MM.1S (cell line): Measurements from ENCODE around the gene TMEM169.

ENCODE experiments used
- DNase-seq: peaks from one replicate; pipeline ENCODE4 v3.0.0-alpha.2; 2015
- H2AFZ ChIP-seq: fragments of 300-600 bp; sonication (generic); 2 replicates; pipeline ENCODE4 v1.6.0; 2016; ENCODE audit warnings: antibody characterized with exemption, low read length
- H3F3A ChIP-seq: fragments of 300-600 bp; sonication (generic); 2 replicates; pipeline ENCODE4 v1.6.1; 2016; ENCODE audit warnings: mild to moderate bottlenecking, antibody characterized with exemption, low read length, moderate library complexity, mixed read lengths; ENCODE audit not compliant: insufficient read depth
- H3K27ac ChIP-seq: fragments of 300-600 bp; sonication (generic); 2 replicates; pipeline ENCODE4 v1.5.1; 2016; ENCODE audit warnings: mild to moderate bottlenecking, low read length
- H3K27me3 ChIP-seq: fragments of 300-600 bp; sonication (generic); replicated peaks from 2 replicates; pipeline ENCODE4 v1.6.0; 2016; ENCODE audit warnings: low read length; ENCODE audit not compliant: insufficient read depth
- H3K36me3 ChIP-seq: fragments of 300-600 bp; sonication (generic); replicated peaks from 2 replicates; pipeline ENCODE4 v1.6.1; 2016; ENCODE audit warnings: mild to moderate bottlenecking, low read length, mixed read lengths; ENCODE audit not compliant: insufficient read depth
- H3K4me1 ChIP-seq: fragments of 300-600 bp; sonication (generic); 2 replicates; pipeline ENCODE4 v1.6.1; 2016; ENCODE audit warnings: low read length, mixed read lengths
- H3K4me2 ChIP-seq: fragments of 300-600 bp; sonication (generic); 2 replicates; pipeline ENCODE4 v1.6.0; 2016; ENCODE audit warnings: low read depth, low read length
- H3K4me3 ChIP-seq: fragments of 300-600 bp; sonication (generic); 2 replicates; pipeline ENCODE4 v1.5.1; 2016; ENCODE audit warnings: low read length, mixed read lengths
- H3K79me2 ChIP-seq: fragments of 300-600 bp; sonication (generic); 2 replicates; pipeline ENCODE4 v1.6.1; 2016; ENCODE audit warnings: mixed run types, low read length, mixed read lengths
- H3K9ac ChIP-seq: fragments of 300-600 bp; sonication (generic); 2 replicates; pipeline ENCODE4 v1.6.1; 2016; ENCODE audit warnings: low read length, mixed read lengths
- H3K9me2 ChIP-seq: fragments of 300-600 bp; sonication (generic); replicated peaks from 2 replicates; pipeline ENCODE4 v1.6.1; 2016; ENCODE audit warnings: mild to moderate bottlenecking, low read length, mixed read lengths; ENCODE audit not compliant: insufficient read depth
- H3K9me3 ChIP-seq: fragments of 300-600 bp; sonication (generic); replicated peaks from 2 replicates; pipeline ENCODE4 v1.6.1; 2016; ENCODE audit warnings: mild to moderate bottlenecking, low read length, mixed read lengths; ENCODE audit not compliant: insufficient read depth
- H4K20me1 ChIP-seq: fragments of 300-600 bp; sonication (generic); 2 replicates; pipeline ENCODE4 v1.6.1; 2016; ENCODE audit warnings: mild to moderate bottlenecking, low read length, moderate library complexity, mixed read lengths; ENCODE audit not compliant: insufficient read depth
- EZH2 ChIP-seq: fragments of 300-600 bp; sonication (generic); optimal IDR thresholded peaks from 2 replicates; pipeline ENCODE3; 2017; ENCODE audit warnings: low read depth, mild to moderate bottlenecking, antibody characterized with exemption, low read length, mixed read lengths
- EZH2phosphoT487 ChIP-seq: fragments of 300-600 bp; sonication (generic); IDR thresholded peaks from 2 replicates; pipeline ENCODE4 v1.6.1; 2018; ENCODE audit warnings: antibody characterized with exemption, low read length
- TF ChIP-seq, protein P1 (sequence below): fragments of 300-600 bp; sonication (generic); IDR thresholded peaks from 2 replicates; pipeline ENCODE4 v1.5.1; 2016; ENCODE audit warnings: antibody characterized with exemption, low read length, mixed read lengths

The TMEM169 gene

DNA sequence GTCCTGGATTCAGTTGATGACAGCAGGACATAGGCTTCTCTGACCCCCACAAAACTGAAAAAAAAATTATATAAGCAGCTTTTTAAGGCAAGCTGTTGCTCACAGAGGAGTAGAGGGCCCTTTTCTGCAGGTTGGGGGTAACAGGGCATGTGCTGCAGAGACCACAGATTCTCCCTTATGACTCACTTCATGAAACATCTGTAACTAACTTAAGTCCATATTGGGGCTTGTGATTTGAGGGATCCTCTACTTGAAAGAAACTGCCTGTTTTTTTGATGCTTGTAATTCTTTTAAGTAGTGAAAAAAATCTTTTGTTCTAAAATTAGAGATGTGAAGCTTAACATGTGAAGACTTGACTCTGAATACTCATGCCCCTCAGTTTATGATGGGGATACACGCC is 60.8 kb downstream of the TMEM169 start:
- no peak for DNase-seq
- Histone ChIP-seq H3K4me1 (no peaks in the 10 kb centered on the region), H3K9me3 (no peaks in the 10 kb centered on the region), H3F3A (0 out of 2 replicates have a peak, but pooled peaks cover 11% of the 10 kb centered on the region), H3K4me3 (no peak overlapping the region), H3K27me3 (no peaks in the 10 kb centered on the region), H3K4me2 (no peak overlapping the region), H3K79me2 (peaks cover 83% of the 10 kb centered on the region), H3K9me2 (no peaks in the 10 kb centered on the region), H2AFZ (no peak overlapping the region), H3K9ac (no peak overlapping the region), H3K36me3 (peaks cover 33% of the 10 kb centered on the region), H3K27ac (no peak overlapping the region), H4K20me1 (peaks cover 7% of the 10 kb centered on the region; the same call in 1 of the 2 replicates)
- TF ChIP-seq, protein P1, sequence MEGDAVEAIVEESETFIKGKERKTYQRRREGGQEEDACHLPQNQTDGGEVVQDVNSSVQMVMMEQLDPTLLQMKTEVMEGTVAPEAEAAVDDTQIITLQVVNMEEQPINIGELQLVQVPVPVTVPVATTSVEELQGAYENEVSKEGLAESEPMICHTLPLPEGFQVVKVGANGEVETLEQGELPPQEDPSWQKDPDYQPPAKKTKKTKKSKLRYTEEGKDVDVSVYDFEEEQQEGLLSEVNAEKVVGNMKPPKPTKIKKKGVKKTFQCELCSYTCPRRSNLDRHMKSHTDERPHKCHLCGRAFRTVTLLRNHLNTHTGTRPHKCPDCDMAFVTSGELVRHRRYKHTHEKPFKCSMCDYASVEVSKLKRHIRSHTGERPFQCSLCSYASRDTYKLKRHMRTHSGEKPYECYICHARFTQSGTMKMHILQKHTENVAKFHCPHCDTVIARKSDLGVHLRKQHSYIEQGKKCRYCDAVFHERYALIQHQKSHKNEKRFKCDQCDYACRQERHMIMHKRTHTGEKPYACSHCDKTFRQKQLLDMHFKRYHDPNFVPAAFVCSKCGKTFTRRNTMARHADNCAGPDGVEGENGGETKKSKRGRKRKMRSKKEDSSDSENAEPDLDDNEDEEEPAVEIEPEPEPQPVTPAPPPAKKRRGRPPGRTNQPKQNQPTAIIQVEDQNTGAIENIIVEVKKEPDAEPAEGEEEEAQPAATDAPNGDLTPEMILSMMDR, result no peak
- no peak for TF ChIP-seq EZH2phosphoT487
- no peak for TF ChIP-seq EZH2

DNA sequence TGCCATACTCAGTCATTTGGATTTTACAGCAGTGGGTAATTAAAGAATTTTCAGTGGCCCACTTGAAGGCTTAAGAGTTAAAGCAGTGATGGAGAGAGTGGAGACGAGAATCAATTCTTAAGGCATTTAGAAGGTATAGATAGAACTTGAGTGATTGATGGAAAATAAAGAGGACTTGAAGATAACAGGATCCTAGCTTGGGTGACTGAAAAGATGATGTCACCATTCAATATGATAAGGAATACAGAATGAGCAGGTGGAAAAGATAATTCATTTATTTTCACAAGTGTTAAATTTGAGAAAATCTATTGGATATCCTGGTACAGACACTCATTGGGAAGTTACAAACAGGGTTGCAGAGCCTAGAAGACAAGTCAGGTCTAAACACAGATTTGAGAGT is 62.7 kb downstream of the TMEM169 start:
- peaks cover 83% of the 10 kb centered on the region for H3K79me2 ChIP-seq

DNA sequence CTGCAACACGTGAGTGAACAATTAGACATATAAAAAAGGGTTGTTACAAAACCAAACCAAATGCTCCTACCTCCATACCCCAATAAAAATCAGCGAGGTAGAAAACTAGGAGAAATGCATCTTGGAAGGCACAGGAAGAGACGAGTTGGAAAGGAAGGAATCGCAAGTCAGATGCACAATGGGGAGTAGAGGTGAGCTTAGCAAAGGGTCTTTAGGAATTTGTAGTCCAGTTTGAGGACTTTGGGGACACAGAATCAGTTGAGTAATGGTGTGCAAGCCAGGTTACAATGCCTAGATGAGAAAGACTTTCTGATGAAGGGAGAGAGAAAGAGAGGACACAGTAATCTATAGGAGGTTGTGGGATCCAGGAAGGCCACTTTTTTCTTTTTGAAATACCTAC is 63.1 kb downstream of the TMEM169 start:
- Histone ChIP-seq H3K9ac (no peak overlapping the region), H3K27me3 (no peaks in the 10 kb centered on the region), H3K4me1 (no peaks in the 10 kb centered on the region), H3K79me2 (peaks cover 83% of the 10 kb centered on the region), H3K4me2 (no peak overlapping the region), H3K9me2 (no peaks in the 10 kb centered on the region), H4K20me1 (no peaks in the 10 kb centered on the region; the same call in 1 of the 2 replicates), H3K4me3 (no peak overlapping the region), H3K27ac (no peak overlapping the region), H2AFZ (no peak overlapping the region), H3K9me3 (no peaks in the 10 kb centered on the region), H3K36me3 (peaks cover 34% of the 10 kb centered on the region), H3F3A (0 out of 2 replicates have a peak, but pooled peaks cover 3% of the 10 kb centered on the region)
- DNase-seq, result no peak
- no peak for TF ChIP-seq EZH2
- TF ChIP-seq, protein P1, result no peak
- no peak for TF ChIP-seq EZH2phosphoT487

More for the DNA sequence above, 62.7 kb downstream of the TMEM169 start:
- Histone ChIP-seq H3K4me2 (no peak overlapping the region), H2AFZ (no peak overlapping the region), H3K27me3 (no peaks in the 10 kb centered on the region), H3F3A (0 out of 2 replicates have a peak, but pooled peaks cover 3% of the 10 kb centered on the region), H3K9me2 (no peaks in the 10 kb centered on the region), H3K27ac (no peak overlapping the region), H3K9ac (no peak overlapping the region), H4K20me1 (no peaks in the 10 kb centered on the region; the same call in 1 of the 2 replicates), H3K36me3 (peaks cover 35% of the 10 kb centered on the region), H3K4me3 (no peak overlapping the region), H3K4me1 (no peaks in the 10 kb centered on the region), H3K9me3 (no peaks in the 10 kb centered on the region)
- TF ChIP-seq EZH2phosphoT487 (no peak), EZH2 (no peak)
- TF ChIP-seq, protein P1, result no peak
- no peak for DNase-seq
